Measurements from ENCODE around the gene PCCA. TPM values are rescaled to one million over a fixed set of nuclear protein-coding genes. Genes with fewer than 3 reads are reported as not detected.

Gene PCCA
- total RNA-seq, 4 donors from 2014 or later: 21.2 to 40.9 (median 31.6) TPM

DNA sequence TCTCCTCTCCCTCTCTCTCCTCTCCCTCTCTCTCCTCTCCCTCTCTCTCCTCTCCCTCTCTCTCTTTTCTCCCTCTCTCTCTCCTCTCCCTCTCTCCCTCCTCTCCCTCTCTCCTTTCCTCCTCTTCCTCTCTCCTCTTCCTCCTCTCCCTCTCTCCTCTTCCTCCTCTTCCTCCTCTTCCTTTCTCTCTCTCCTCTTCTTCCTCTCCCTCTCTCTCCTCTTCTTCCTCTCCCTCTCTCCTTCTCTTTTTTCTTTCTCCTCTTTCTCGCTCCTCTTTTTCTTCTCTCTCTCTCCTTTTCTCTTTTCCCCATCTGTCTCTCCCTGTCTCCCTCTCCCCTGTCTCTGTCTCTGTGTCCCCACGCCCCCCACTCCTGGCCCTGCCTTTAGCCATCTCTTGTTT is 363.0 kb downstream of the PCCA start:
- H3K27me3 ChIP-seq: no peaks in the 10 kb centered on the region
- 95% methylated on average over 2 of the region's 2 CpGs for WGBS
- H3K4me3 ChIP-seq: no peak overlapping the region
- no peaks in the 10 kb centered on the region for H3K9me3 ChIP-seq
- no peaks in the 10 kb centered on the region for H3K4me1 ChIP-seq
- no peak overlapping the region for H3K27ac ChIP-seq
- no peak for TF ChIP-seq POLR2AphosphoS5 (IDR thresholded peaks at IDR 0.05)
- TF ChIP-seq POLR2A (IDR thresholded peaks at IDR 0.05): no peak
- TF ChIP-seq CTCF (IDR thresholded peaks at IDR 0.05): no peak
- no peak for TF ChIP-seq EP300 (IDR thresholded peaks at IDR 0.05)
- H3K36me3 ChIP-seq: peaks cover 4% of the 10 kb centered on the region
- no peak for DNase-seq (ENCODE audit: low spot score in 2 of 2)

GRCh38 chr13:100454876-100455275 is 366.0 kb downstream of the PCCA start:
- 94% methylated on average over 1 of the region's 1 CpG for WGBS
- no peaks in the 10 kb centered on the region for H3K9me3 ChIP-seq
- no peaks in the 10 kb centered on the region for H3K27me3 ChIP-seq
- H3K4me3 ChIP-seq: no peak overlapping the region
- no peak for DNase-seq (ENCODE audit: low spot score in 2 of 2)
- peaks cover 9% of the 10 kb centered on the region for H3K36me3 ChIP-seq
- H3K27ac ChIP-seq: no peak overlapping the region
- no peak for TF ChIP-seq POLR2AphosphoS5 (IDR thresholded peaks at IDR 0.05)
- no peaks in the 10 kb centered on the region for H3K4me1 ChIP-seq

- Histone ChIP-seq H3K4me1 (no peaks in the 10 kb centered on the region), H3K36me3 (peaks cover 9% of the 10 kb centered on the region), H3K27ac (no peak overlapping the region), H3K9me3 (no peaks in the 10 kb centered on the region), H3K27me3 (no peaks in the 10 kb centered on the region), H3K4me3 (no peak overlapping the region)
- TF ChIP-seq EP300 (IDR thresholded peaks at IDR 0.05) (no peak), CTCF (IDR thresholded peaks at IDR 0.05) (no peak), POLR2AphosphoS5 (IDR thresholded peaks at IDR 0.05) (no peak), POLR2A (IDR thresholded peaks at IDR 0.05) (no peak)
- 97% methylated on average over 4 of the region's 4 CpGs for WGBS
- no peak for DNase-seq (ENCODE audit: low spot score in 2 of 2)
Observed at GRCh38 chr13:100458673-100459072, 369.8 kb downstream of the PCCA start.

- H3K27ac ChIP-seq: no peak overlapping the region
- no peak overlapping the region for H3K4me3 ChIP-seq
- no peak for DNase-seq (ENCODE audit: low spot score in 2 of 2)
- WGBS: 98% methylated on average over 5 of the region's 5 CpGs
- H3K36me3 ChIP-seq: peaks cover 9% of the 10 kb centered on the region
- H3K4me1 ChIP-seq: no peaks in the 10 kb centered on the region
- no peak for TF ChIP-seq EP300 (IDR thresholded peaks at IDR 0.05)
- no peak for TF ChIP-seq POLR2AphosphoS5 (IDR thresholded peaks at IDR 0.05)
- TF ChIP-seq POLR2A (IDR thresholded peaks at IDR 0.05): no peak
- TF ChIP-seq CTCF (IDR thresholded peaks at IDR 0.05): no peak
- no peaks in the 10 kb centered on the region for H3K9me3 ChIP-seq
- no peaks in the 10 kb centered on the region for H3K27me3 ChIP-seq
Observed at GRCh38 chr13:100459747-100460146, 370.9 kb downstream of the PCCA start.

GRCh38 chr13:100460266-100460665 is 371.4 kb downstream of the PCCA start:
- Histone ChIP-seq H3K9me3 (no peaks in the 10 kb centered on the region), H3K27me3 (no peaks in the 10 kb centered on the region), H3K36me3 (peaks cover 9% of the 10 kb centered on the region), H3K4me3 (no peak overlapping the region), H3K4me1 (no peaks in the 10 kb centered on the region), H3K27ac (no peak overlapping the region)
- no peak for DNase-seq (ENCODE audit: low spot score in 2 of 2)
- no peak for TF ChIP-seq EP300 (IDR thresholded peaks at IDR 0.05)
- no peak for TF ChIP-seq CTCF (IDR thresholded peaks at IDR 0.05)
- no peak for TF ChIP-seq POLR2A (IDR thresholded peaks at IDR 0.05)
- TF ChIP-seq POLR2AphosphoS5 (IDR thresholded peaks at IDR 0.05): no peak
- 20% methylated on average over 1 of the region's 1 CpG for WGBS

DNA sequence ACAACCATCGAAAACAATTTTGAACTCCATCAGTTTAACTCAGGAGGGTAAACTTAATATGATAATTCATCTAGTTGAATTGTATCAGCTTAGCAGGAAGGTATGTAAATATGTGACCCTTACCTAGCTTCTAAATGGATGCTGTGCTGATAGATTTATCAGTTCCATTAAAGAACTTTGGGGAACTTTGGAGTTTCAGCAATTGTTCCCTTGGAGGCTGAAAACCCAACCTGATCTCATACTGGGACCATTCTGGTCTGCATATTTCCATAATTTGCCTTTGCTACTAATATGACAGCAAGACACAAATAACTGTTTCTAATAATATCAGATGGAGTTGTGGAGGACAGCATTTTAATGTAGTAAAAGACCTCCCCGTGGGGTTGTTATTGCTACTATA is 371.9 kb downstream of the PCCA start:
- H3K27ac ChIP-seq: no peak overlapping the region
- no peaks in the 10 kb centered on the region for H3K4me1 ChIP-seq
- no peaks in the 10 kb centered on the region for H3K27me3 ChIP-seq
- TF ChIP-seq POLR2A (IDR thresholded peaks at IDR 0.05) (no peak), POLR2AphosphoS5 (IDR thresholded peaks at IDR 0.05) (no peak), CTCF (IDR thresholded peaks at IDR 0.05) (no peak), EP300 (IDR thresholded peaks at IDR 0.05) (no peak)
- H3K36me3 ChIP-seq: peaks cover 9% of the 10 kb centered on the region
- WGBS: 86% methylated on average over 2 of the region's 2 CpGs
- no peak overlapping the region for H3K4me3 ChIP-seq
- no peaks in the 10 kb centered on the region for H3K9me3 ChIP-seq
- DNase-seq (ENCODE audit: low spot score in 2 of 2): no peak

Data from suprapubic skin (tissue), 4 donors.